Measurements from ENCODE around the gene RGS7. TPM values are rescaled to one million over a fixed set of nuclear protein-coding genes. Genes with fewer than 3 reads are reported as not detected.

Gene RGS7
- total and polyA plus RNA-seq, 10 of the 15 experiments (the other 5 are each of a cell fraction or from before 2014, with no cell fraction given), result not detected

DNA sequence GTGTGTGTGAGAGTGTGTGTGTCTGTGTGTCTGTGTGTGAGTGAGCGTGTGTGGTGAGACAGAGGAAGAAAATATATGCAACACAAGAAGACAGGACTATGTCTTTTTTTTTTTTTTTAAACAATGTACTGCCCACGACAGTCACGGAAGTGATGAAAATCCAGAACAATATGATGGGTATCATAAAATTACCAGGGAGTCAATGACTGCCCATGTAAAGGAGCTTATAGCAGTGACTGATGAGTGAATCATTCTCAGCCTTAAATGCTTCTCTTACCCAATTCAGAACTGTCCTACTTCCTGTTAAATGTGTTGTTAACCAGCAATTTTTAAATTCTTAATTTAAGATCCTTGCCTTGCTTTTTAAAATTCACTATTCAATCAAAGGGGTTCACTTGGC is 46.6 kb downstream of the RGS7 start:
- H3K9ac ChIP-seq (ENCODE audit: control insufficient read depth, insufficient read depth, low read length), result no peak overlapping the region
- no peak overlapping the region for H3K4me3 ChIP-seq
- no peak overlapping the region for H2AFZ ChIP-seq (ENCODE audit: control insufficient read depth, low read depth, low read length)
- no peak for TF ChIP-seq NFYA (IDR thresholded peaks at IDR 0.05; ENCODE audit: borderline replicate concordance, low read depth, low read length)
- TF ChIP-seq NBN (IDR thresholded peaks at IDR 0.05), result no peak
- TF ChIP-seq, protein P1, sequence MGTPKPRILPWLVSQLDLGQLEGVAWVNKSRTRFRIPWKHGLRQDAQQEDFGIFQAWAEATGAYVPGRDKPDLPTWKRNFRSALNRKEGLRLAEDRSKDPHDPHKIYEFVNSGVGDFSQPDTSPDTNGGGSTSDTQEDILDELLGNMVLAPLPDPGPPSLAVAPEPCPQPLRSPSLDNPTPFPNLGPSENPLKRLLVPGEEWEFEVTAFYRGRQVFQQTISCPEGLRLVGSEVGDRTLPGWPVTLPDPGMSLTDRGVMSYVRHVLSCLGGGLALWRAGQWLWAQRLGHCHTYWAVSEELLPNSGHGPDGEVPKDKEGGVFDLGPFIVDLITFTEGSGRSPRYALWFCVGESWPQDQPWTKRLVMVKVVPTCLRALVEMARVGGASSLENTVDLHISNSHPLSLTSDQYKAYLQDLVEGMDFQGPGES (IDR thresholded peaks at IDR 0.05), result no peak
- no peak for TF ChIP-seq MTA3 (IDR thresholded peaks at IDR 0.05; ENCODE audit: borderline replicate concordance, low read length)
- TF ChIP-seq PAX5 (IDR thresholded peaks at IDR 0.05; ENCODE audit: borderline replicate concordance, low read depth, low read length), result no peak
- TF ChIP-seq SREBF1 (IDR thresholded peaks at IDR 0.05; ENCODE audit: low read length), result no peak
- no peak for TF ChIP-seq SP1 (IDR thresholded peaks at IDR 0.05; ENCODE audit: low read depth, low read length)
- TF ChIP-seq, protein P2, sequence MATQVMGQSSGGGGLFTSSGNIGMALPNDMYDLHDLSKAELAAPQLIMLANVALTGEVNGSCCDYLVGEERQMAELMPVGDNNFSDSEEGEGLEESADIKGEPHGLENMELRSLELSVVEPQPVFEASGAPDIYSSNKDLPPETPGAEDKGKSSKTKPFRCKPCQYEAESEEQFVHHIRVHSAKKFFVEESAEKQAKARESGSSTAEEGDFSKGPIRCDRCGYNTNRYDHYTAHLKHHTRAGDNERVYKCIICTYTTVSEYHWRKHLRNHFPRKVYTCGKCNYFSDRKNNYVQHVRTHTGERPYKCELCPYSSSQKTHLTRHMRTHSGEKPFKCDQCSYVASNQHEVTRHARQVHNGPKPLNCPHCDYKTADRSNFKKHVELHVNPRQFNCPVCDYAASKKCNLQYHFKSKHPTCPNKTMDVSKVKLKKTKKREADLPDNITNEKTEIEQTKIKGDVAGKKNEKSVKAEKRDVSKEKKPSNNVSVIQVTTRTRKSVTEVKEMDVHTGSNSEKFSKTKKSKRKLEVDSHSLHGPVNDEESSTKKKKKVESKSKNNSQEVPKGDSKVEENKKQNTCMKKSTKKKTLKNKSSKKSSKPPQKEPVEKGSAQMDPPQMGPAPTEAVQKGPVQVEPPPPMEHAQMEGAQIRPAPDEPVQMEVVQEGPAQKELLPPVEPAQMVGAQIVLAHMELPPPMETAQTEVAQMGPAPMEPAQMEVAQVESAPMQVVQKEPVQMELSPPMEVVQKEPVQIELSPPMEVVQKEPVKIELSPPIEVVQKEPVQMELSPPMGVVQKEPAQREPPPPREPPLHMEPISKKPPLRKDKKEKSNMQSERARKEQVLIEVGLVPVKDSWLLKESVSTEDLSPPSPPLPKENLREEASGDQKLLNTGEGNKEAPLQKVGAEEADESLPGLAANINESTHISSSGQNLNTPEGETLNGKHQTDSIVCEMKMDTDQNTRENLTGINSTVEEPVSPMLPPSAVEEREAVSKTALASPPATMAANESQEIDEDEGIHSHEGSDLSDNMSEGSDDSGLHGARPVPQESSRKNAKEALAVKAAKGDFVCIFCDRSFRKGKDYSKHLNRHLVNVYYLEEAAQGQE (IDR thresholded peaks at IDR 0.05; ENCODE audit: low read depth, low read length), result no peak
- no peak for TF ChIP-seq CBFB (IDR thresholded peaks at IDR 0.05; ENCODE audit: low read depth)
- TF ChIP-seq PAX8 (IDR thresholded peaks at IDR 0.05), result no peak
- no peak for TF ChIP-seq ZNF24 (IDR thresholded peaks at IDR 0.05)
- no peak for TF ChIP-seq RAD51 (IDR thresholded peaks at IDR 0.05)
- H3K27me3 ChIP-seq (replicated peaks in 1 of 2; ENCODE audit: control insufficient read depth in 2 of 2, insufficient read depth in 2 of 2, low read length in 1 of 2), result no peaks in the 10 kb centered on the region; a peak in 1 of 4 replicates
- no peaks in the 10 kb centered on the region for H3K36me3 ChIP-seq (ENCODE audit: control insufficient read depth in 2 of 2, insufficient read depth in 2 of 2, low read length in 1 of 2)
- ATAC-seq (no peak), FAIRE-seq (no peak), DNase-seq (ENCODE audit: low read depth, low spot score) (no peak)
- ChIA-PET RAD21 (ENCODE audit: unreplicated experiment) (no interaction called here), SMC1A (ENCODE audit: uncharacterized antibody, unreplicated experiment) (no interaction called here), CTCF (interaction anchor here (0.8 to 1.7 kb wide), 2 partner anchors 175 to 177 kb away, joined by 3 to 16 read pairs; no protein-coding TSS in a partner anchor), POLR2A (no interaction called here)
- H3K27ac ChIP-seq (ENCODE audit: control insufficient read depth, insufficient read depth), result no peak overlapping the region
- H3K4me1 ChIP-seq (ENCODE audit: control insufficient read depth, insufficient read depth, low read length), result no peaks in the 10 kb centered on the region
- H3K79me2 ChIP-seq (ENCODE audit: control insufficient read depth, insufficient read depth, low read length), result no peaks in the 10 kb centered on the region
- no TSS peak for BruUV-seq (replicated peaks)
- 11% methylated on average over 3 of the region's 3 CpGs for WGBS (ENCODE audit: insufficient coverage, insufficient replicate concordance, low lambda C conversion rate, missing lambda C conversion rate)
- intact Hi-C loops (cut with micrococcal nuclease; ENCODE audit: unreplicated experiment) (no loop called here), in situ Hi-C loops (cut with MboI) (no loop called here)
- no peaks in the 10 kb centered on the region for H3K9me3 ChIP-seq (replicated peaks; ENCODE audit: control insufficient read depth, insufficient read depth, low read length)
- no peaks in the 10 kb centered on the region for H4K20me1 ChIP-seq (ENCODE audit: control insufficient read depth, insufficient read depth)
- H3K4me2 ChIP-seq (ENCODE audit: control insufficient read depth, insufficient read depth), result no peak overlapping the region

All from GM12878 (cell line).